IMR-90 (cell line): ENCODE measurements around the gene ACOT12. TPM values are rescaled to one million over a fixed set of nuclear protein-coding genes. Genes with fewer than 3 reads are reported as not detected.

ENCODE experiments used
- ATAC-seq: fragments of 200-7000 bp; cut with Tn5 transposase; 2 replicates; pipeline ENCODE4 v1.9.1; 2020; ENCODE audit warnings: low read depth, mild to moderate bottlenecking, moderate library complexity
- BruUV-seq: library from RNA; stranded (reverse); fragments of 400-500 nt; replicated peaks from 2 replicates; lab custom pipeline; 2021; lab: Mats Ljungman, UMichigan
- CTCF ChIA-PET: fragments of 300-600 bp; formaldehyde crosslinking; extraction: SDS; loops from one replicate; lab custom pipeline; 2021; ENCODE audit warnings: antibody characterized with exemption; lab: Yijun Ruan, JAX
- POLR2A ChIA-PET: fragments of 300-600 bp; sonication (Branson Sonifier 250); formaldehyde crosslinking; loops from one replicate; lab custom pipeline; 2022; ENCODE audit warnings: antibody characterized with exemption; ENCODE audit not compliant: unreplicated experiment; lab: Charles Lee
- DNase-seq: peaks from one replicate; pipeline ENCODE4 v3.0.0; 2013
- H2AFZ ChIP-seq: replicated peaks from 2 replicates; pipeline ENCODE3; 2013; ENCODE audit warnings: low read length, mild to moderate bottlenecking; ENCODE audit not compliant: poor library complexity
- H2AK5ac ChIP-seq: 2 replicates; pipeline ENCODE4 v1.6.1; 2013; ENCODE audit warnings: low read depth, low read length, inconsistent platforms
- H2AK9ac ChIP-seq: replicated peaks from 2 replicates; pipeline ENCODE3; 2013; ENCODE audit warnings: mild to moderate bottlenecking, low read depth, low read length, moderate library complexity; ENCODE audit not compliant: poor library complexity
- H2BK120ac ChIP-seq: 2 replicates; pipeline ENCODE4 v1.6.1; 2013; ENCODE audit warnings: low read depth, low read length, inconsistent platforms
- H2BK15ac ChIP-seq: 3 replicates; pipeline ENCODE4 v1.6.1; 2013; ENCODE audit warnings: low read depth, low read length, inconsistent platforms
- H2BK20ac ChIP-seq: 2 replicates; pipeline ENCODE4 v1.6.1; 2013; ENCODE audit warnings: low read depth, mild to moderate bottlenecking, inconsistent platforms, low read length, moderate library complexity
- H2BK5ac ChIP-seq: 2 replicates; pipeline ENCODE4 v1.6.1; 2013; ENCODE audit warnings: mild to moderate bottlenecking, low read depth, low read length, inconsistent platforms; ENCODE audit not compliant: poor library complexity, severe bottlenecking
- H3K14ac ChIP-seq: replicated peaks from 2 replicates; pipeline ENCODE4 v1.6.1; 2013; ENCODE audit warnings: low read depth, low read length, inconsistent platforms
- H3K18ac ChIP-seq: 2 replicates; pipeline ENCODE4 v1.6.1; 2013; ENCODE audit warnings: low read depth, low read length, control low read depth
- H3K23ac ChIP-seq: 2 replicates; pipeline ENCODE4 v1.6.1; 2013; ENCODE audit warnings: low read depth, low read length, inconsistent platforms
- H3K27ac ChIP-seq: 2 replicates; pipeline ENCODE4 v1.5.1; 2013; ENCODE audit warnings: mild to moderate bottlenecking, control low read depth, low read length; ENCODE audit not compliant: insufficient read depth
- H3K27me3 ChIP-seq: 2 replicates; pipeline ENCODE4 v1.6.1; 2013; ENCODE audit warnings: low read length; ENCODE audit not compliant: control insufficient read depth, insufficient read depth
- H3K36me3 ChIP-seq: 2 replicates; pipeline ENCODE4 v1.6.1; 2013; ENCODE audit warnings: low read length, mixed read lengths; ENCODE audit not compliant: control insufficient read depth, insufficient read depth
- H3K4ac ChIP-seq: 2 replicates; pipeline ENCODE4 v1.6.1; 2013; ENCODE audit warnings: low read depth, low read length, inconsistent platforms
- H3K4me1 ChIP-seq: 2 replicates; pipeline ENCODE4 v1.6.1; 2013; ENCODE audit warnings: low read length, mixed read lengths; ENCODE audit not compliant: control insufficient read depth, insufficient read depth
- H3K4me2 ChIP-seq: 2 replicates; pipeline ENCODE4 v1.6.1; 2013; ENCODE audit warnings: low read depth, mild to moderate bottlenecking, control low read depth, low read length, moderate library complexity
- H3K4me3 ChIP-seq: 2 replicates; pipeline ENCODE4 v1.5.1; 2013; ENCODE audit warnings: low read depth, mild to moderate bottlenecking, control low read depth, low read length, moderate library complexity; ENCODE audit not compliant: insufficient read depth
- H3K56ac ChIP-seq: 2 replicates; pipeline ENCODE4 v1.6.1; 2013; ENCODE audit warnings: low read length, inconsistent platforms; ENCODE audit not compliant: insufficient read depth; ENCODE audit errors: extremely low read depth
- H3K79me1 ChIP-seq, 2 experiments: 2 replicates each; pipeline ENCODE4 v1.6.1; 2013; ENCODE audit warnings: low read length in 2 of 2, inconsistent platforms in 1 of 2, low read depth in 1 of 2
- H3K9ac ChIP-seq: 2 replicates; pipeline ENCODE4 v1.6.1; 2013; ENCODE audit warnings: low read depth, low read length, control low read depth
- H3K9me1 ChIP-seq: 2 replicates; pipeline ENCODE4 v1.6.1; 2013; ENCODE audit warnings: low read length, inconsistent platforms; ENCODE audit not compliant: insufficient read depth
- H3K9me3 ChIP-seq: 2 replicates; pipeline ENCODE4 v1.6.1; 2013; ENCODE audit warnings: low read length; ENCODE audit not compliant: control insufficient read depth, insufficient read depth
- H4K20me1 ChIP-seq: 2 replicates; pipeline ENCODE4 v1.6.1; 2013; ENCODE audit warnings: low read length, inconsistent platforms; ENCODE audit not compliant: insufficient read depth
- H4K5ac ChIP-seq: 2 replicates; pipeline ENCODE4 v1.6.1; 2013; ENCODE audit warnings: mild to moderate bottlenecking, low read depth, low read length, control low read depth
- H4K8ac ChIP-seq, 2 experiments: 2 replicates each; pipeline ENCODE4 v1.6.1; 2013; ENCODE audit warnings: low read depth in 2 of 2, low read length in 2 of 2, control low read depth in 1 of 2, inconsistent platforms in 1 of 2
- H4K91ac ChIP-seq: 2 replicates; pipeline ENCODE4 v1.6.1; 2013; ENCODE audit warnings: low read depth, low read length, inconsistent platforms; ENCODE audit not compliant: insufficient read depth
- BHLHE40 ChIP-seq: fragments of 150-350 bp; IDR thresholded peaks from 2 replicates; pipeline ENCODE4 v1.6.1; 2016; ENCODE audit warnings: mild to moderate bottlenecking, low read depth, low read length
- CEBPB ChIP-seq: IDR thresholded peaks from 2 replicates; pipeline ENCODE4 v1.6.1; 2012; ENCODE audit warnings: low read depth, low read length, improper control_type of control experiment
- CHD1 ChIP-seq: IDR thresholded peaks from 2 replicates; pipeline ENCODE4 v1.6.1; 2012; ENCODE audit warnings: low read depth, low read length, improper control_type of control experiment
- CTCF ChIP-seq: conservative IDR thresholded peaks from 2 replicates; pipeline ENCODE4 v1.5.1; 2012; ENCODE audit warnings: mild to moderate bottlenecking, low read depth, low read length, improper control_type of control experiment
- FOS ChIP-seq: fragments of 150-350 bp; IDR thresholded peaks from 2 replicates; pipeline ENCODE4 v1.6.1; 2016; ENCODE audit warnings: low read depth, low read length
- MAFK ChIP-seq: IDR thresholded peaks from 2 replicates; pipeline ENCODE4 v1.6.1; 2012; ENCODE audit warnings: low read depth, low read length, improper control_type of control experiment
- MAZ ChIP-seq: IDR thresholded peaks from 2 replicates; pipeline ENCODE4 v1.6.1; 2012; ENCODE audit warnings: low read depth, mild to moderate bottlenecking, low read length, improper control_type of control experiment, moderate library complexity, borderline replicate concordance
- MXI1 ChIP-seq: IDR thresholded peaks from 2 replicates; pipeline ENCODE4 v1.6.1; 2012; ENCODE audit warnings: low read depth, mild to moderate bottlenecking, low read length, moderate library complexity, borderline replicate concordance
- NFE2L2 ChIP-seq: fragments of 150-350 bp; IDR thresholded peaks from 2 replicates; pipeline ENCODE4 v1.6.1; 2016; ENCODE audit warnings: low read depth, mild to moderate bottlenecking, low read length
- POLR2A ChIP-seq: IDR thresholded peaks from 2 replicates; pipeline ENCODE4 v1.6.1; 2012; ENCODE audit warnings: mild to moderate bottlenecking, low read depth, low read length
- RAD21 ChIP-seq: IDR thresholded peaks from 2 replicates; pipeline ENCODE4 v1.6.1; 2012; ENCODE audit warnings: low read length, improper control_type of control experiment
- RCOR1 ChIP-seq: IDR thresholded peaks from 2 replicates; pipeline ENCODE4 v1.6.1; 2012; ENCODE audit warnings: mild to moderate bottlenecking, low read length, improper control_type of control experiment; ENCODE audit not compliant: insufficient replicate concordance
- RFX5 ChIP-seq: IDR thresholded peaks from 2 replicates; pipeline ENCODE4 v1.8.0; 2012; ENCODE audit warnings: low read depth, mild to moderate bottlenecking, low read length, moderate library complexity
- SMC3 ChIP-seq: fragments of 150-350 bp; IDR thresholded peaks from 2 replicates; pipeline ENCODE4 v1.6.1; 2016; ENCODE audit warnings: low read depth, mild to moderate bottlenecking, antibody characterized with exemption, low read length, moderate library complexity
- USF2 ChIP-seq: fragments of 150-350 bp; IDR thresholded peaks from 2 replicates; pipeline ENCODE4 v1.6.1; 2017; ENCODE audit warnings: mild to moderate bottlenecking, antibody characterized with exemption, low read length, low read depth
- WGBS, 2 experiments: methylation state at CpG; one replicate each; pipeline versions ENCODE4 v1.1.5 to v1.1.7; 2013; ENCODE audit warnings: missing lambda C conversion rate in 2 of 2; ENCODE audit not compliant: insufficient read length in 1 of 2; ENCODE audit errors: extremely low coverage in 2 of 2; 5-methylcytosine and 5-hydroxymethylcytosine counted together
- dilution Hi-C: fragments of 300-500 bp; cut with HindIII; formaldehyde crosslinking; loops from one replicate; pipeline ENCODE4 v1.14.3; 2018; ENCODE audit warnings: low sequenced_read_pairs; ENCODE audit not compliant: unreplicated experiment
- in situ Hi-C: fragments of 300-500 bp; cut with MboI; formaldehyde crosslinking; loops from 3 replicates; pipeline ENCODE4 v1.14.3; 2019; ENCODE audit warnings: low sequenced_read_pairs, inconsistent platforms, mixed read lengths
- intact Hi-C: fragments of 100-400 bp; cut with micrococcal nuclease; formaldehyde crosslinking; loops from 2 replicates; pipeline ENCODE4 v1.10.0; 2022
- polyA plus RNA-seq, 3 experiments: library from polyadenylated mRNA; depleted of rRNA; stranded (reverse); fragments of >200 nt; gene quantifications; 2 replicates each; pipeline ENCODE4 v1.2.3, GENCODE V29; 2012; ENCODE audit warnings: low replicate concordance in 1 of 3
- total RNA-seq: library from RNA; depleted of rRNA; stranded (reverse); fragments of >200 nt; gene quantifications from 2 replicates; pipeline ENCODE4 v1.2.3, GENCODE V29; 2012

The ACOT12 gene
- total and polyA plus RNA-seq, 2 of the 4 experiments (the other 2 are of a cell fraction): not detected

- Histone ChIP-seq H3K56ac (0 out of 2 replicates have a peak overlapping the region, but pooled peaks have one; percentile 13), H4K8ac (peak overlapping the region in 1 of 2 experiments; percentile 67; a peak in 1 of 4 replicates), H3K14ac (no peak overlapping the region), H3K18ac (peak overlapping the region; percentile 99; the same call in 1 of the 2 replicates), H2AK9ac (no peak overlapping the region), H2BK20ac (peak overlapping the region; percentile 69), H3K4me1 (peaks cover 22% of the 10 kb centered on the region), H4K5ac (no peak overlapping the region), H3K36me3 (no peaks in the 10 kb centered on the region; the same call in 1 of the 2 replicates), H3K9me3 (no peaks in the 10 kb centered on the region), H2BK15ac (0 out of 3 replicates have a peak overlapping the region, but pooled peaks have one; percentile 55), H3K27me3 (no peaks in the 10 kb centered on the region), H3K27ac (peak overlapping the region; percentile 100; the same call in 1 of the 2 replicates), H2AK5ac (no peak overlapping the region), H4K91ac (0 out of 2 replicates have a peak overlapping the region, but pooled peaks have one; percentile 0), H3K23ac (peak overlapping the region; percentile 63; the same call in 1 of the 2 replicates), H3K4ac (peak overlapping the region; percentile 91; the same call in 1 of the 2 replicates), H3K4me3 (no peak overlapping the region), H3K79me1 (peaks cover 0 to 11% of the 10 kb centered on the region in 2 experiments; a peak in 1 of 4 replicates), H2AFZ (no peak overlapping the region), H3K4me2 (peak overlapping the region; percentile 53; the same call in 1 of the 2 replicates), H3K9ac (no peak overlapping the region), H2BK120ac (peak overlapping the region; percentile 93), H2BK5ac (peak overlapping the region; percentile 87), H4K20me1 (no peaks in the 10 kb centered on the region), H3K9me1 (peaks cover 12% of the 10 kb centered on the region)
- ChIA-PET CTCF (no interaction called here), POLR2A (no interaction called here)
- no CpG with 5 or more reads among the region's 2 CpGs for WGBS, 2 experiments
- peak; percentile 67 for ATAC-seq
- dilution Hi-C loops: no loop called here
- intact Hi-C loops: loop anchor here (5.0 kb wide), 1 partner anchor 430 kb away; no protein-coding TSS in a partner anchor
- DNase-seq: peak; percentile 97
- BruUV-seq: no TSS peak
- in situ Hi-C loops: loop anchor here (10.0 kb wide), 1 partner anchor 432 kb away; no protein-coding TSS in a partner anchor
- TF ChIP-seq BHLHE40: peak; percentile 69
- peak; percentile 79 for TF ChIP-seq RCOR1
- TF ChIP-seq POLR2A: no peak
- TF ChIP-seq CHD1: no peak
- TF ChIP-seq USF2: no peak
- TF ChIP-seq RFX5: no peak
- peak; percentile 79 for TF ChIP-seq MAFK
- no peak for TF ChIP-seq CTCF
- no peak for TF ChIP-seq MAZ
- TF ChIP-seq FOS: peak; percentile 89
- peak; percentile 97 for TF ChIP-seq CEBPB
- no peak for TF ChIP-seq RAD21
- TF ChIP-seq NFE2L2: 0 out of 2 replicates have a peak, but pooled peaks have one; percentile 2
- TF ChIP-seq MXI1: no peak
- no peak for TF ChIP-seq SMC3
Observed at GRCh38 chr5:81422671-81423070, 28.7 kb upstream of the ACOT12 start.
